ENCODE results near the gene EGR1. TPM values are rescaled to one million over a fixed set of nuclear protein-coding genes. Genes with fewer than 3 reads are reported as not detected.

The EGR1 gene
- total RNA-seq, 1 experiment from 2014 or later = 84.0 TPM

GRCh38 chr5:138468966-138469539, 3.8 kb downstream of the EGR1 start:
- CTCF ChIA-PET = no interaction called here
- Histone ChIP-seq H3K4me3 (ENCODE audit: low read depth, low read length) (no peak overlapping the region), H3K9me3 (no peaks in the 10 kb centered on the region), H3K36me3 (ENCODE audit: control insufficient read depth, insufficient read depth, low read length) (peaks cover 9% of the 10 kb centered on the region), H3K4me1 (peaks cover 10% of the 10 kb centered on the region), H3K27me3 (replicated peaks; ENCODE audit: control insufficient read depth, insufficient read depth, low read length) (no peaks in the 10 kb centered on the region)
- H3K9me3 Mint-ChIP-seq (ENCODE audit: unreplicated experiment) = no peaks in the 10 kb centered on the region
- peak overlapping the region; percentile 96 for H3K27ac Mint-ChIP-seq (ENCODE audit: unreplicated experiment)
- peaks cover 43% of the 10 kb centered on the region for H3K4me1 Mint-ChIP-seq (ENCODE audit: low read depth, unreplicated experiment)
- DNase-seq = no peak
- H3K27me3 Mint-ChIP-seq (ENCODE audit: insufficient read depth, unreplicated experiment) = peaks cover 6% of the 10 kb centered on the region
- BruUV-seq (replicated peaks) = no TSS peak
- intact Hi-C loops (cut with micrococcal nuclease; ENCODE audit: unreplicated experiment) = no loop called here
- no peak for TF ChIP-seq CTCF (IDR thresholded peaks at IDR 0.05; ENCODE audit: insufficient read depth in 1 of 2, low read depth in 1 of 2, low read length in 1 of 2, severe bottlenecking in 1 of 2, unreplicated experiment in 1 of 2)
- POLR2A ChIA-PET = no interaction called here
- H3K4me3 Mint-ChIP-seq (ENCODE audit: unreplicated experiment) = peak overlapping the region; percentile 73
- H3K36me3 Mint-ChIP-seq (ENCODE audit: insufficient read depth, unreplicated experiment) = peaks cover 98% of the 10 kb centered on the region

- Histone ChIP-seq H3K27me3 (replicated peaks; ENCODE audit: control insufficient read depth, insufficient read depth, low read length) (no peaks in the 10 kb centered on the region), H3K9me3 (no peaks in the 10 kb centered on the region), H3K4me1 (peaks cover 10% of the 10 kb centered on the region), H3K4me3 (ENCODE audit: low read depth, low read length) (no peak overlapping the region), H3K36me3 (ENCODE audit: control insufficient read depth, insufficient read depth, low read length) (peaks cover 9% of the 10 kb centered on the region)
- peaks cover 6% of the 10 kb centered on the region for H3K27me3 Mint-ChIP-seq (ENCODE audit: insufficient read depth, unreplicated experiment)
- peak; percentile 82 to 84 for DNase-seq
- H3K36me3 Mint-ChIP-seq (ENCODE audit: insufficient read depth, unreplicated experiment) = peaks cover 97% of the 10 kb centered on the region
- peak overlapping the region; percentile 88 for H3K27ac Mint-ChIP-seq (ENCODE audit: unreplicated experiment)
- CTCF ChIA-PET = no interaction called here
- no TSS peak for BruUV-seq (replicated peaks)
- intact Hi-C loops (cut with micrococcal nuclease; ENCODE audit: unreplicated experiment) = no loop called here
- POLR2A ChIA-PET = interaction anchor here (0.5 kb wide), 1 partner anchor 30 kb away, joined by 10 read pairs; no protein-coding TSS in a partner anchor
- H3K4me3 Mint-ChIP-seq (ENCODE audit: unreplicated experiment) = peak overlapping the region; percentile 54
- no peak for TF ChIP-seq CTCF (IDR thresholded peaks at IDR 0.05; ENCODE audit: insufficient read depth in 1 of 2, low read depth in 1 of 2, low read length in 1 of 2, severe bottlenecking in 1 of 2, unreplicated experiment in 1 of 2)
- H3K4me1 Mint-ChIP-seq (ENCODE audit: low read depth, unreplicated experiment) = peaks cover 43% of the 10 kb centered on the region
- H3K9me3 Mint-ChIP-seq (ENCODE audit: unreplicated experiment) = no peaks in the 10 kb centered on the region
Observed at GRCh38 chr5:138469540-138470321, 4.5 kb downstream of the EGR1 start.

- Mint-ChIP-seq H3K27me3 (ENCODE audit: insufficient read depth, unreplicated experiment) (peaks cover 6% of the 10 kb centered on the region), H3K36me3 (ENCODE audit: insufficient read depth, unreplicated experiment) (peaks cover 96% of the 10 kb centered on the region), H3K4me1 (ENCODE audit: low read depth, unreplicated experiment) (peaks cover 43% of the 10 kb centered on the region), H3K4me3 (ENCODE audit: unreplicated experiment) (peak overlapping the region; percentile 54), H3K27ac (ENCODE audit: unreplicated experiment) (peak overlapping the region; percentile 88), H3K9me3 (ENCODE audit: unreplicated experiment) (no peaks in the 10 kb centered on the region)
- ChIA-PET CTCF (no interaction called here), POLR2A (interaction anchor here (0.5 kb wide), 1 partner anchor 29 kb away, joined by 10 read pairs; no protein-coding TSS in a partner anchor)
- Histone ChIP-seq H3K27me3 (replicated peaks; ENCODE audit: control insufficient read depth, insufficient read depth, low read length) (no peaks in the 10 kb centered on the region), H3K4me3 (ENCODE audit: low read depth, low read length) (no peak overlapping the region), H3K4me1 (peaks cover 10% of the 10 kb centered on the region), H3K9me3 (no peaks in the 10 kb centered on the region), H3K36me3 (ENCODE audit: control insufficient read depth, insufficient read depth, low read length) (peaks cover 9% of the 10 kb centered on the region)
- peak; percentile 63 to 71 for DNase-seq
- BruUV-seq (replicated peaks) = no TSS peak
- TF ChIP-seq CTCF (IDR thresholded peaks at IDR 0.05; ENCODE audit: insufficient read depth in 1 of 2, low read depth in 1 of 2, low read length in 1 of 2, severe bottlenecking in 1 of 2, unreplicated experiment in 1 of 2) = no peak
- intact Hi-C loops (cut with micrococcal nuclease; ENCODE audit: unreplicated experiment) = no loop called here
Observed at GRCh38 chr5:138470322-138471051, 5.2 kb downstream of the EGR1 start.

Measured in Caco-2 (cell line).